Eye (tissue), 1 donor: ENCODE data around the gene LEUTX.
"Not testable (repeated sequence)": the region's sequence is repeated elsewhere in the genome, so short reads cannot be mapped to it uniquely, and the experiment has no call there.

ENCODE experiments used
- DNase-seq: peaks from one replicate; pipeline ENCODE4 v3.0.0-alpha.2; 2015

The LEUTX gene

GRCh38 chr19:39788244-39788643, 9.6 kb downstream of the LEUTX start:
- DNase-seq = no peak

- DNase-seq = peak; percentile 94
Measured at GRCh38 chr19:39792999-39793546, 14.4 kb downstream of the LEUTX start.

GRCh38 chr19:39795001-39795400, 16.3 kb downstream of the LEUTX start:
- DNase-seq = no peak

- DNase-seq = no peak
Measured at GRCh38 chr19:39796000-39796498, 17.4 kb downstream of the LEUTX start.

- no peak for DNase-seq
Measured at GRCh38 chr19:39797083-39797482, 18.4 kb downstream of the LEUTX start.

GRCh38 chr19:39802958-39803357, 24.3 kb downstream of the LEUTX start:
- DNase-seq = no peak

- no peak for DNase-seq
Measured at GRCh38 chr19:39805104-39805503, 26.4 kb downstream of the LEUTX start.

GRCh38 chr19:39807846-39808364, 29.3 kb downstream of the LEUTX start:
- DNase-seq = no peak

- DNase-seq = not testable (repeated sequence)
Measured at GRCh38 chr19:39808688-39809087, 30.0 kb downstream of the LEUTX start.

GRCh38 chr19:39809368-39809767, 30.7 kb downstream of the LEUTX start:
- no peak for DNase-seq

GRCh38 chr19:39810424-39810823, 31.8 kb downstream of the LEUTX start:
- DNase-seq = no peak

- DNase-seq = no peak
Measured at GRCh38 chr19:39811064-39811463, 32.4 kb downstream of the LEUTX start.

GRCh38 chr19:39813264-39813993, 34.8 kb downstream of the LEUTX start:
- no peak for DNase-seq

- not testable (repeated sequence) for DNase-seq
Measured at GRCh38 chr19:39814111-39814510, 35.5 kb downstream of the LEUTX start.

- no peak for DNase-seq
Measured at GRCh38 chr19:39814595-39814994, 35.9 kb downstream of the LEUTX start.

- DNase-seq = no peak
Measured at GRCh38 chr19:39816287-39817048, 37.8 kb downstream of the LEUTX start.

GRCh38 chr19:39817888-39818561, 39.4 kb downstream of the LEUTX start:
- DNase-seq = no peak

- DNase-seq = no peak
Measured at GRCh38 chr19:39818626-39819097, 40.0 kb downstream of the LEUTX start.

- no peak for DNase-seq
Measured at GRCh38 chr19:39819786-39820185, 41.1 kb downstream of the LEUTX start.

GRCh38 chr19:39820696-39821095, 42.0 kb downstream of the LEUTX start:
- DNase-seq = no peak

- DNase-seq = peak; percentile 76
Measured at GRCh38 chr19:39823686-39824085, 45.0 kb downstream of the LEUTX start.

- peak; percentile 97 for DNase-seq
Measured at GRCh38 chr19:39824143-39825092, 45.8 kb downstream of the LEUTX start.
